PC-3 (cell line): ENCODE results near the gene GPRIN1.

Source experiments
- EZH2phosphoT487 ChIP-seq: fragments of 300-600 bp; sonication (generic); IDR thresholded peaks from 2 replicates; pipeline ENCODE4 v1.6.1; 2018; ENCODE audit warnings: mild to moderate bottlenecking, antibody characterized with exemption, low read length, borderline replicate concordance
- TF ChIP-seq, protein P1 (sequence below): fragments of 300-600 bp; sonication (generic); conservative IDR thresholded peaks from 2 replicates; pipeline ENCODE4 v1.5.1; 2017; ENCODE audit warnings: antibody characterized with exemption, low read depth, mild to moderate bottlenecking, low read length

DNA sequence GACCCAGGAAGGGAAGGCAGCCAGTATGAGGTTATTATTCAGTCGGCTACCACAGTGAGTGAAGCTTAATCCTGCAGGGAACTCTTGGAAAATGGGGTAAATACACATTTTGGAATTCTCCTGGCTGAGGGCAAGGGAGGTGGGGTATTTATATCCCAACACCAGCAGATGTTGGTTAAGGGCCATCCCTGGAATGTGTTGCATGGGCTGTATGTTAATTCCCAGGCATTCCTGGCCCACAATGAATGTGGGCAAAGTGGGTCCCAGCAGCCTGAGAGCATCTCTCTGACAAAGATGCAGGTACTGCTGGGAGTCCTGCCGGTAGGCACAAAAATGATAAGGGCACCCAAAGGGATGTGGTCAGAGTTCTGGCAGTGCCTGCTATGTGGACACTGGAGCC lies 2.9 kb upstream of the GPRIN1 start:
- TF ChIP-seq, protein P1, sequence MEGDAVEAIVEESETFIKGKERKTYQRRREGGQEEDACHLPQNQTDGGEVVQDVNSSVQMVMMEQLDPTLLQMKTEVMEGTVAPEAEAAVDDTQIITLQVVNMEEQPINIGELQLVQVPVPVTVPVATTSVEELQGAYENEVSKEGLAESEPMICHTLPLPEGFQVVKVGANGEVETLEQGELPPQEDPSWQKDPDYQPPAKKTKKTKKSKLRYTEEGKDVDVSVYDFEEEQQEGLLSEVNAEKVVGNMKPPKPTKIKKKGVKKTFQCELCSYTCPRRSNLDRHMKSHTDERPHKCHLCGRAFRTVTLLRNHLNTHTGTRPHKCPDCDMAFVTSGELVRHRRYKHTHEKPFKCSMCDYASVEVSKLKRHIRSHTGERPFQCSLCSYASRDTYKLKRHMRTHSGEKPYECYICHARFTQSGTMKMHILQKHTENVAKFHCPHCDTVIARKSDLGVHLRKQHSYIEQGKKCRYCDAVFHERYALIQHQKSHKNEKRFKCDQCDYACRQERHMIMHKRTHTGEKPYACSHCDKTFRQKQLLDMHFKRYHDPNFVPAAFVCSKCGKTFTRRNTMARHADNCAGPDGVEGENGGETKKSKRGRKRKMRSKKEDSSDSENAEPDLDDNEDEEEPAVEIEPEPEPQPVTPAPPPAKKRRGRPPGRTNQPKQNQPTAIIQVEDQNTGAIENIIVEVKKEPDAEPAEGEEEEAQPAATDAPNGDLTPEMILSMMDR, result no peak
- no peak for TF ChIP-seq EZH2phosphoT487
